Esophagus muscularis mucosa (tissue), 4 donors: ENCODE results near the gene SOCS7. TPM values are rescaled to one million over a fixed set of nuclear protein-coding genes. Genes with fewer than 3 reads are reported as not detected.

Experiments
- DNase-seq: peaks from one replicate; pipeline ENCODE4 v3.0.0-alpha.2; 2017; ENCODE audit errors: extremely low spot score
- H3K27ac ChIP-seq, 4 donors: fragments of 200-600 bp; sonication (generic); replicated peaks in 1 of 4; 1 replicate in 3 of 4; 2 replicates in 1 of 4; pipeline ENCODE4 v1.5.1; 2016 to 2019; ENCODE audit warnings: mild to moderate bottlenecking in 1 of 4
- H3K27me3 ChIP-seq, 4 donors: fragments of 200-600 bp; sonication (generic); one replicate each; pipeline versions ENCODE4 v1.5.1 to v1.6.0; 2016 to 2019
- H3K36me3 ChIP-seq, 4 donors: fragments of 200-600 bp; sonication (generic); one replicate each; pipeline ENCODE4 v1.5.1; 2016 to 2019
- H3K4me1 ChIP-seq, 4 donors: fragments of 200-600 bp; sonication (generic); one replicate each; pipeline ENCODE4 v1.5.1; 2016 to 2019
- H3K4me3 ChIP-seq, 4 donors: fragments of 200-600 bp; sonication (generic); 1 replicate in 2 of 4; 2 replicates in 2 of 4; pipeline ENCODE4 v1.5.1; 2016 to 2019; ENCODE audit warnings: mild to moderate bottlenecking in 4 of 4, moderate library complexity in 1 of 4
- H3K9me3 ChIP-seq, 4 donors: fragments of 200-600 bp; sonication (generic); 1 replicate in 3 of 4; 2 replicates in 1 of 4; pipeline ENCODE4 v1.5.1; 2016 to 2019
- EP300 ChIP-seq: sonication (generic); formaldehyde crosslinking; IDR thresholded peaks from one replicate; pipeline ENCODE4 v1.6.1; 2017; ENCODE audit warnings: antibody characterized with exemption
- POLR2A ChIP-seq: fragments of 450-650 bp; IDR thresholded peaks from one replicate; pipeline ENCODE4 v1.6.1; 2017; ENCODE audit warnings: antibody characterized with exemption, moderate library complexity, mild to moderate bottlenecking, low read depth
- POLR2AphosphoS5 ChIP-seq, 2 donors: sonication (generic); formaldehyde crosslinking; IDR thresholded peaks; one replicate each; pipeline ENCODE4 v1.6.1; 2017; ENCODE audit warnings: antibody characterized with exemption in 2 of 2
- WGBS: methylation state at CpG from one replicate; pipeline ENCODE4 v1.1.5; 2018; 5-methylcytosine and 5-hydroxymethylcytosine counted together
- intact Hi-C: fragments of 100-400 bp; cut with DNase I; formaldehyde crosslinking; loops from one replicate; pipeline ENCODE4 v1.15.1; 2023
- total RNA-seq, 4 donors: library from RNA; depleted of rRNA; stranded (reverse); fragments of >200 nt; gene quantifications; one replicate each; pipeline versions ENCODE4 v1.1.0 to v1.2.1, GENCODE V29; 2016
- TF ChIP-seq, protein P1 (sequence below), 3 experiments: fragments of 200-600 bp in 2 of 3; fragments of 450-650 bp in 1 of 3; sonication (generic) in 2 of 3; IDR thresholded peaks; one replicate each; pipeline ENCODE4 v1.5.1; 2017 to 2019; ENCODE audit warnings: antibody characterized with exemption in 3 of 3, mild to moderate bottlenecking in 2 of 3, moderate library complexity in 1 of 3

Gene SOCS7
- total RNA-seq, 4 donors from 2014 or later, result 11.2 to 18.9 (median 13.5) TPM

GRCh38 chr17:38333635-38334295 lies 17.9 kb upstream of the SOCS7 start:
- no peak for DNase-seq
- Histone ChIP-seq H3K4me1 (no peaks in the 10 kb centered on the region), H3K27ac (no peak overlapping the region), H3K36me3 (no peaks in the 10 kb centered on the region), H3K4me3 (no peak overlapping the region), H3K9me3 (no peaks in the 10 kb centered on the region), H3K27me3 (peaks cover 0 to 68% (median 12%) of the 10 kb centered on the region in 4 donors)
- no peak for TF ChIP-seq POLR2AphosphoS5 (IDR thresholded peaks at IDR 0.05)
- TF ChIP-seq, protein P1, sequence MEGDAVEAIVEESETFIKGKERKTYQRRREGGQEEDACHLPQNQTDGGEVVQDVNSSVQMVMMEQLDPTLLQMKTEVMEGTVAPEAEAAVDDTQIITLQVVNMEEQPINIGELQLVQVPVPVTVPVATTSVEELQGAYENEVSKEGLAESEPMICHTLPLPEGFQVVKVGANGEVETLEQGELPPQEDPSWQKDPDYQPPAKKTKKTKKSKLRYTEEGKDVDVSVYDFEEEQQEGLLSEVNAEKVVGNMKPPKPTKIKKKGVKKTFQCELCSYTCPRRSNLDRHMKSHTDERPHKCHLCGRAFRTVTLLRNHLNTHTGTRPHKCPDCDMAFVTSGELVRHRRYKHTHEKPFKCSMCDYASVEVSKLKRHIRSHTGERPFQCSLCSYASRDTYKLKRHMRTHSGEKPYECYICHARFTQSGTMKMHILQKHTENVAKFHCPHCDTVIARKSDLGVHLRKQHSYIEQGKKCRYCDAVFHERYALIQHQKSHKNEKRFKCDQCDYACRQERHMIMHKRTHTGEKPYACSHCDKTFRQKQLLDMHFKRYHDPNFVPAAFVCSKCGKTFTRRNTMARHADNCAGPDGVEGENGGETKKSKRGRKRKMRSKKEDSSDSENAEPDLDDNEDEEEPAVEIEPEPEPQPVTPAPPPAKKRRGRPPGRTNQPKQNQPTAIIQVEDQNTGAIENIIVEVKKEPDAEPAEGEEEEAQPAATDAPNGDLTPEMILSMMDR (IDR thresholded peaks at IDR 0.05), result peak in 1 of 3 experiments; percentile 31
- no peak for TF ChIP-seq EP300
- 55% methylated on average over 11 of the region's 12 CpGs for WGBS
- intact Hi-C loops, result no loop called here

- Histone ChIP-seq H3K27me3 (peaks cover 0 to 58% (median 8%) of the 10 kb centered on the region in 4 donors), H3K4me3 (no peak overlapping the region), H3K36me3 (no peaks in the 10 kb centered on the region), H3K27ac (no peak overlapping the region), H3K9me3 (no peaks in the 10 kb centered on the region), H3K4me1 (no peaks in the 10 kb centered on the region)
- WGBS, result 88% methylated on average over 24 of the region's 30 CpGs
- TF ChIP-seq POLR2AphosphoS5 (IDR thresholded peaks at IDR 0.05), result no peak
- no peak for TF ChIP-seq EP300
- TF ChIP-seq, protein P1 (IDR thresholded peaks at IDR 0.05), result no peak
- no peak for TF ChIP-seq POLR2A
- no peak for DNase-seq
- intact Hi-C loops, result no loop called here
These were observed 16.9 kb upstream of the SOCS7 start for GRCh38 chr17:38334480-38335364.

DNA sequence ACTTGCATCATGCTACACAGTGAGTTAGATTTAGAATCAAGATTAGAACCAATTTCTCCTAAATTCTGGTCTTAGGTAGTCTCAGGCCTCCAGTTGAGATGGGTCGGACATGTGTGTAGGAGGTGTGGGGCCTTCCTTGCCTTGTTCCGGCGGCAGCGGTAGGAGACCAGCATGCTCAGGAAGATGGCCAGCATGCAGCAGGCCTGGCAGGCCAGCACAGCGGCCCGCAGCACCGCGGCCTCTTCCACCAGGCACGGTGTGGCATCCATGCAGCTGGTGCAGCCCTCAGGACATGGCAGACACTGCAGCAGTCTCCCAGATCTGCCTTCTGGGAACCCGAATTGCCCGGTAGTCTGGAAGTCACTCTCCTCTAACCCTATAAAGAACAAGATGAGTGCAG lies 14.8 kb upstream of the SOCS7 start:
- Histone ChIP-seq H3K9me3 (no peaks in the 10 kb centered on the region), H3K4me3 (no peak overlapping the region), H3K27ac (no peak overlapping the region), H3K4me1 (peaks cover 0 to 7% (median 5%) of the 10 kb centered on the region in 4 donors), H3K27me3 (peaks cover 0 to 37% (median 5%) of the 10 kb centered on the region in 4 donors), H3K36me3 (no peaks in the 10 kb centered on the region)
- TF ChIP-seq, protein P1 (IDR thresholded peaks at IDR 0.05), result no peak
- no peak for TF ChIP-seq EP300
- TF ChIP-seq POLR2A, result no peak
- no peak for TF ChIP-seq POLR2AphosphoS5 (IDR thresholded peaks at IDR 0.05)
- no peak for DNase-seq
- 94% methylated on average over 2 of the region's 11 CpGs for WGBS
- intact Hi-C loops, result no loop called here

- Histone ChIP-seq H3K36me3 (no peaks in the 10 kb centered on the region), H3K4me3 (no peak overlapping the region), H3K4me1 (peaks cover 0 to 9% (median 5%) of the 10 kb centered on the region in 4 donors), H3K27me3 (peaks cover 0 to 27% (median 5%) of the 10 kb centered on the region in 4 donors), H3K9me3 (no peaks in the 10 kb centered on the region), H3K27ac (no peak overlapping the region)
- no peak for TF ChIP-seq POLR2A
- TF ChIP-seq EP300, result no peak
- no peak for TF ChIP-seq POLR2AphosphoS5 (IDR thresholded peaks at IDR 0.05)
- TF ChIP-seq, protein P1 (IDR thresholded peaks at IDR 0.05), result no peak
- intact Hi-C loops, result no loop called here
- 73% methylated on average over 5 of the region's 5 CpGs for WGBS
- no peak for DNase-seq
These were observed 13.6 kb upstream of the SOCS7 start for GRCh38 chr17:38338053-38338452.
